Fibroblast of skin of left quadriceps (primary cell): ENCODE measurements around the gene NCBP2.
"Not testable (repeated sequence)": the region's sequence is repeated elsewhere in the genome, so short reads cannot be mapped to it uniquely, and the experiment has no call there.

ENCODE experiments used
- DNase-seq, 2 experiments: peaks; one replicate each; pipeline ENCODE4 v3.0.0-alpha.2; 2013; ENCODE audit warnings: low read depth in 2 of 2

Gene NCBP2

DNA sequence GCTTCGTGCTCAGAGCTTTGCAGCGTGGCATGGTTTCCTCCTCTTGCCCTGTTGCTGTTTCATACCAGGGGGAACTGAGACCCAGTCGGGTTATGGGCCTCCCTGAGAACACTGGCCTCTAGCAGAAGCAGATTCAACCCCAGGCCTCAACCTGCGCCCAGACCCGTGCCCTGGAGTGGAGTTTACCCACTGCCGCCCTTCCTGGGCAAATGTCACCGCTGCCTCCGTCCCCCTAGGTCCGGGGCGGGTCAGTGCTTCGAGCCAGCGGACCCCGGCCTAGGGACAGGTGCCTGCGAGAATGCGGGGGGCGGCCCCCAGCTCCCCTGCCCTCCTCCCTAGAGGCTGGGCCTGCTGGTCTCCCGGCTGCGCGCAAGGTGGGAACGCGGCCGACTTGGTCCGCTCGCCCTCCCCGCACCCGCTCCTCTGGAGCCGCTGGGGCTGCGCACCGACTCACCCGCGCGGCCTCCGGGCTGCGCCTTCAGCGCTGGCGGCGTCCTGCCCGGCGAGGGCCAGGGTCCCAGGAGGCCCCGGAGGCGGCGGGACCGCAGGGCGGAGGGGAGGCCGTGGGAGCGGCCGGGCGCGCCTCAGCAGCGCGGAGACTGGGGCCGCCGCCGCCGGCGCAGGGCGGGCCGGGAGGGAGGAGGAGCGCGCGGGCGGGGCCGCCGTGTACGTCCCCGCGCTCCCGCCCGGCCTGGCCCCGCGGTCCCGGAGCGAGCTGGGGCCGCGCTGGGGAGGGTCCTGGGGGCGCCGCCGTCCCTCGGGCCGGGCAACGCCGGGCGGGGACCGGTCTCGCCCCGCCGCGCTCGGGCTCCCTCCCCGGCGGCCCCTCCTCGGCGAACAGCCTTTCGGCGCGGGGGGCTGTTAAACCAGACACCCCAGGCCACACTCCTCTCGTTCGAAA, 26.2 kb upstream of the NCBP2 start, which contains the start of gene PIGZ:
PIGZ (minus strand) TSS at position 601 of the 901 bp plus-strand sequence. CDS start 16,802 bp downstream, outside the sequence.
- no peak for DNase-seq

DNA sequence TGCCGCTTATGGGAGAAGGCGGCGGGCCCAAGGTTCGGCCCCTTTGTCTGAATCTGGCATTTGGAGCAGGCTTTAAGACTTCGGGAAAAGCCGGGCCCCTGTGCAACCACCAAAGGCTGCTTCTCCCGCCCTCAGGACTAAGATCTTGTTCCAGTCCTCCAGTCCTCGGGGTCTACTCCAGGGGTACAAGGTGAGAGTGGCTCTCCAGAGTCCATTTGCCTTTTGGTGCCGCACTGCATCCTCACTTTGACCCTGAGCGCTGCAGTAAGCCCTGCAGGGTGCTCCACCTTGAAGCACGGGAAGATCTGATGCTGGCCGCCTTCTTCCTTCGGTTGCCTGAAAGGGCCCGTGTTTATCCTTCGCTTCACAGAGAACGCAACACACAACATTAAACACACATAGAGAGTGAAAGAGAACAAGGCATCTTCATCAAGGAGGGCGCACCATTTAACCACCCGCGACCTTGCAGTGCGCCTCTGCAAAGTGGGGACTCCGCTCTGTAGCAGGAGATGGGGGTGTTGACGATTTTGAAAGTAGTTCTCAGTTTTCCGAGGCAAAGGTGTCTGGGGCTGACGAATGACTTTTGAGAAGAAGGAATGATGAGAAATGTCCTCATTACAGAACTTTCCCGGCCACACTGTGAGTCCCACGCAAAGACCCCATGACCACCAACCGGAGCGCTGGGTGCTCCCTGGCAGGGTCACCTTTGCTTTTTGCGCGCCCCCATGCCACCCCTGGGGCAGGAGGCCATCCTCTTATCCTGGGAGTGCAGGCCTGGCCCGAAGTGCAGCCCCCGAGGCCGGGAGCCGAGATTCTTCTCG, 25.3 kb upstream of the NCBP2 start:
- DNase-seq: no peak

DNA sequence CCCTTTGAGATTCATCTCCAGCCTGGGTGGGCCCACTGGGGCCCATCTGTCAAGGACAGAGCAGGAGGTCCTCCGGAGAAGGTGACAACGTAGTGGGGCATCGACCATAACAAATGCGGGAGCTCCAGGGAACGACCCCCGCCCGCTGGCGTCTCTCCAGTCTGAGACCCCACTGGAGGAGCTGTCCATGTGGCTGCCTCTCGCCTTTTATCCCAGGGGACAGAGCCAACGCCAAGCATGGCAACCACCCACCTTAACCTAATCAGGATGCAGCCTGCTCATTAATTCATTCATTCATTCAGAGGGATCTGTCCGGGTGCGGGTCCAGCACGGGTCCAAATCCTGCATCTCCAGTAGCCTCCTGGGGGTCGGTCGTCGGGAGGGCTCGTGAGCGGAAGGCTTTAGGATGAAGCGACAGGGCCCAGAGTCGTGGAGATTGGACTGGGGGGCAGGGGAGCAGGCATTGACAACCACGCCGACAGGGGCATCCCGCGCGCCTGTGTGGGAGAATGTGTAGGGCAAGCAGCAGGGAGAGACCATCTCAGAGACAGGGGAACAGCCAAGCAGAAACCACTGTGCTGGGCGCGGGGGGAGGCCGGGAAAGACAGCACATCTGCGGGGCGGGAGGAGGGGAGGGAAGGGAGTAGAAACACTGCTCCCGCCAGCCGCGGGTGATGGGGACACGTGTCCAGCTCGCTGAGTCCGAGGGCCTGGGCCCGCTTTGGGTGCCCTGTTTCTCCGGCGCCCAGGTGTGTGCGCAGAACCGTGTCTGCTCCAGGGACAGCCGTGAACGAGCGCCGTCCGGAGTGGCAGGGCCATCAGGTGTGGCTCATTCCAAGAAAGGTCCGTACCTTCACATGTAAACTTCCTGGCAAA, 24.4 kb upstream of the NCBP2 start:
- DNase-seq: no peak

DNA sequence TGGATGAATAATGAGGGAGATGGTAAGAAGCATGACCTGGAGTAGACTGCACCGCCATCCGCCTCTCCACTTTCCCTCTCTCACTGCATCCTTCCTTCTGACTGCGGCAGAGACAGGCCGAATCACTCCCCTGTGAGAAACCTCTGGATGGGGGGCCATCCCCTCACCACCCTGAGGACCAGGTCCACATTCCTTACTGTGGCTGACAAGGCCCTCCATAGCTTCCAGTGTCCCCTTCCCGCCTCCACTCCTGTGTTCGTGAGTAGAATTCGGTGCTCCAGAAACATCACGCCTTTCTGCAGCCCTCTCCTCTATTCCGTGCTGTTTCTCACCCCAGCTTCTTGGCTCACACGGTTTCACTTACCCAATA, 23.5 kb upstream of the NCBP2 start:
- no peak for DNase-seq

DNA sequence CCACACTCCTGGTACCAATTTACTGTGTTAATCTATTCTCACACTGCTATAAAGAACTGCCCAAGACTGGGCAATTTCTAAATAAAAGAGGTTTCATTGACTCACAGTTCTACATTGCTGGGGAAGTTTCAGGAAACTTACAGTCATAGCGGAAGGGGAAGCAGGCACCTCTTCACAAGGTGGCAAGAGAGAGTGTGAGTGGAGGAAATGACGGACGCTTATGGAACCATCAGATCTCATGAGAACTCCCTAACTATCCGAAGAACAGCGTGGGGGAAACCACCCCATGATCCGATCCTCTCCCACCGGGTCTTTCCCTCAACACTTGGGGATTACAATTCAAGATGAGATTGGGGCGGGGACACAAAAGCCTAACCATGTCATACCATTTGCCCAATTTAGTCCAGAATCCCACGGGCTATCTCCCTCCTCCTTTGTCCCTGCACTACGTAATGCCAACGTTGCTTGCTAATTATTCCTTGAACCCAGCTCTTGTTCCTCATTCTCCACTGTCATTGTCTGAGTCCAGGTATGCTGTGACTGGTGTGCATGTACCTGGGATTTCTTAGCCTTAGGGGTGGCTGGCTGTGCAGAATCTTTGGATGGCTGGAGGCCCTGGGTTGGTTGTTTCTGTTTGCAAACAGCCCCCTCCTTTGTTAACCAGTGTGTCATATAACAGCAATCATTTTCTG, 22.9 kb upstream of the NCBP2 start:
- no peak for DNase-seq

DNA sequence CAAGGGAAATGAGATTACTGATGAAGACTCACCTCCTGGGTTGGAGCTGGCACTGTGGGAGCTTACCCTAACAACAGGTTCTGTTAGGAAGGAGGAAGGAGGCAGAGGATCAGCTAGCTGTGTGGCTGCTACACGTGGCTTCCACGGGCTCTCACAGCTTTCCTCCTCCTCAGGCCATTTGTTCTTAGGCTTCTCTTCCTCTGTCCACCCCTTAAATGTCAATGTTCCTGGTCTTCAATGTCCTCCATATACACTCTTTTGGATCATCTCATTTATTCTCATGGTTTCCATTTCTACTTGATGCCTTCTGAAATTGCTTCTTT, 21.3 kb upstream of the NCBP2 start:
- DNase-seq: no peak

DNA sequence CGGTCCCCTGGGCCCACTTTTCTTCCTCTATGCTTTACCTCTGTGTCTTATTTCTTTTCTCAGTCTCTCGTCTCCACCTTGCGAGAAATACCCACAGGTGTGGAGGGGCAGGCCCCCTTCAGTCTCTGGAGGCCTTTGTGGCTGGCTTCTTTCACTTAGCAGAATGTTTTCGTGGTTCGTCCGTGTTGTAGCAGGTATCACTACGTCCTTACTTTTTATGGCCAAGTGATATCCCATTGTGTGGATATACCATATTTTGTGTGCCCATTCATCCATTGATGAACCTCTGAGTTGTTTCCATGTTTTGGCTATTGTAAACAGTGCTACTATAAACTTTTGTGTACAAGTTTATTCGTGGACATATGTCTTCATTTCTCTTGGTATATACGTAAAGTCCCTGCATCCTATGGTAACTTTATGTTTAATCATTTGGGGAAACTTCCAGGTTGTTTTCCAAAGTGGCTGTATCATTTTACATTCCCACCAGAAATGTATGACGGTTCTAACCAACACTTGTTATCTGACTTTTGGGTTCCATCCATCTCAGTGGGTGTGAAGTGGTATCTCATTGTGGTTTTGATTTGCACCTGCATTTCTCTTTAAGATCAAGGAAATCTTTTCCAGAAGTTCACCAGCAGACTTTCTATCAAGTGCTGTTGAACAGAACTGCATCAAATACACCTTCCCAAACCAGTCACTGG, 20.8 kb upstream of the NCBP2 start:
- no peak for DNase-seq

DNA sequence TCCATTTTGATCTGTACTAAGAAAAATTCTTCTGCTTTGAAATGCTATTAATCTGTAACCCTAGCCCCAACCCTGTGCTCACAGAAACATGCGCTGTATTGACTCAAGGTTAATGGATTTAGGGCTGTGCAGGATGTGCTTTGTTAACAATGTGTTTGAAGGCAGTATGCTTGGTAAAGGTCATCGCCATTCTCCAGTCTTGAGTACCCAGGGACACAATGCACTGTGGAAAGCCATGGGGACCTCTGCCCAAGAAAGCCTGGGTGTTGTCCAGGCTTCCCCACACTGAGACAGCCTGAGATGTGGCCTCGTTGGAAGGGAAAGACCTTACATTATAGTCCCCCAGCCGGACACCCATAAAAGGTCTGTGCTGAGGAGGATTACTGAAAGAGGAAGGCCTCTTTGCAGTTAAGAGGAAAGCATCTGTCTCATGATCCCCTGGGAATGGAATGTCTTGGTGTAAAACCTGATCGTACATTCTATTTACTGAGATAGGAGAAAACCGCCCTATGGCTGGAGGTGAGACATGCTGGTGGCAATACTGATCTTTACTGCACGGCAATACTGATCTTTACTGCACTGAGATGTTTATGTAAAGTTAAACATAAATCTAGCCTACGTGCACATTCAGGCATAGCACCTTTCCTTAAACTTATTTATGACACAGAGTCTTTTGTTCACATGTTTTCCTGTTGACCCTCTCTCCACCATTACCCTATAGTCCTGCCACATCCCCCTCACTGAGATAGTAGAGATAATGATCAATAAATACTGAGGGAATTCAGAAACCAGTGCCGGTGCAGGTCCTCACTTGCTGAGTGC, 20.0 kb upstream of the NCBP2 start:
- DNase-seq: no peak

DNA sequence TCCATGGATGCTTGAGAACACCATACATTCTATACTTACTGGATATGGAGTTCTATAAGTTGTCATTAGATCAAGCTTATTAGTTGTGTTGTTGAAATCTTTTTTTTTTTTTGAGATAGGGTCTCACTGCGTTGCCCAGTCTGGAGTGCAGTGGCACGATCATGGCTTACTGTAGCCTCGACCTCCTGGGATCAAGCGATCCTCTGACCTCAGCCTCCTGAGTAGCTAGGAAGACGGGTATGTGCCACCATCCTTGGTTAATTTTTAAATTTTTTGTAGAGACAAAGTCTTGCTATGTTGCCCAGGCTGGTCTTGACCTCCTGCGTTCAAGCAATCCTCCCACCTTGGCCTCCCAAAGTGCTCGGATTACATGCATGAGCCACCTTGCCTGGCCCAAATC, 12.5 kb upstream of the NCBP2 start:
- no peak for DNase-seq

DNA sequence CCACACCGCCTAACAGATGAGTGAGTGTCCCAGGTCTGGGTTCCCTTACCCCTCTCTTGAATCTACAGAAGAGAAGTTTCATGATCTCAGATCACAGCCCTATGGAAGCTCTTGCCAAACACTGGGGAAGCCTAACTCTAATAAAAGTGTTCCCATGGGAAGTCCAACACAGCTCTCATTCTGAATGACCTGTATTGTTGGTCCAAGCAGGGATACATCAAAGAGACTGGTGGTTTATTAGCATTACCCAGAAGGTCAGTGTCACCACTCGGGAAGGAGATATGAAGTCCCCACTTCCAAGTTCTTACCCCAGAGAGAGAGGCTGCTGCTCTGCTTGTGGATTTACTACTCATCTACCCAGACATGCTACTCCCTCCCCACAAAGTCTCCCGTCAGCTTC, 9.0 kb upstream of the NCBP2 start:
- DNase-seq: no peak

DNA sequence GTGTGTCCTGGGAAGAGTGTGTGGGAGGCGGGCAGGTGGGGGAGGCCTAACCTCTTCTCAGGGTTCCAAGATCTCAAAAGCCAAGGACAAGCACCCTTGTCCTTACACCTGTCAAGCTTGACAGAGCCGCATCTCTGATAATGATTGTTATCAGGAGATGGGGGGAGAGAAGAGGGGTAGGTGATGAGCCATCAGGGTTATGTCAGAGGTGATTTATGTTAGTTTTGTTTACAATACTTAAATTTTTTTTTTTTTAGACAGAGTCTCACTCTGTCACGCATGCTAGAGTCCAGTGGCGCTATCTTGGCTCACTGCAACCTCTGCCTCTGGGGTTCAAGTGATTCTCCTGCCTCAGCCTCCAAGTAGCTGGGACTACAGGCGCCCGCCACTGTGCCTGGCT, 7.4 kb upstream of the NCBP2 start:
- DNase-seq: no peak

DNA sequence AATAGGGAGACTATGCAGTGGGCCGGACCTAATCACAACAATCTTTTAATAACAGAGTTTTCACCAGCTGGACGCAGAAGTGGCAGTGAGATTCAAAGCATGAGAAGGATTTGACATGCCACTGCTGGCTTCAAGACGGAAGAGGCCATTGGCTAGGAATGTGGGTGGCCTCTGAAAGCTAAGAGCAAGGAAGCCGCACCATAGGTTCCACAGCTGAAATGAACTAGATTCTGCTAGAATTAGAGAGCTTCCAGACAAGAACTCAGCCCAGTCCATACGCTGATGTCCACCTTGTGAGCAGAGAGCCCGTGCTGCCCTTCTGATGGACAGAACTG, 6.9 kb upstream of the NCBP2 start:
- DNase-seq: no peak

DNA sequence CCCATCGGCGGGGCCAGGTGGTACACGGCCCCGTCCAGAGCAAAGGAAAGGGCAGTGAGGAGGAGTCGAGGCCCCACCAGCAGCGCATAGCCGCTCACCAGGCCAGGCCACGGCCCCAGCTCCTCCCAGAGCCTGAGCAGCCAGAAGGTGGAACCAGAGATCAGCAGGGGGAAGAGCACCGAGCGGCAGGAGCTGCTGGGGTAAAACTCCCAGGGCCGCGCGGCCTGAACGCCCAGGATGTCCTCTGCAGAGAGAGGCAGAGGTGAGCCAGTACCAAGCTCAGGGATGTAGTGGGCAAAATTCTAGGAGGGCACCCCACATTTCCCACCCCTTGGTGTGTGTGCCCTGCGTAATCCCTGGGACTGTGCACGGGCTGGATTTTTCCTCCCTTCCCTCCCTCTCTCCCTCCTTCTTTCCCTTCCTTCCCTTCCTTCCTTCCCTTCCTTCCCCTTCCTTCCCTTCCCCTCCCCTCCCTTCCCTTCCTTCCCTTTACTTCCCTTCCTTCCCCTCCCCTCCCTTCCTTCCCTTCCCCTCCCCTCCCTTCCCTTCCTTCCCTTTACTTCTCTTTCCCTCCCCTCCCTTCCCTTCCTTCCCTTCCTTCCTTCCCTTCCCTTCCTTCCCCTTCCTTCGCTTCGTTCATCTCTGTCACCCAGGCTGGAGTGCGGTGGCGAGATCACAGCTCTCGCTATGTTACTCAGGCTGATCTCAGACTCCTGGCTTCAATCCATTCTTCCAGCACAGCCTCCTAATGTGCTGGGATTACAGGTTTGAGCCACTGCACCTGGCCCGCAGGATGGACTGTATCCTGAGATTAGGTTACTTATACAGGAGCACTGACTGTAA, 6.3 kb upstream of the NCBP2 start:
- DNase-seq: no peak

DNA sequence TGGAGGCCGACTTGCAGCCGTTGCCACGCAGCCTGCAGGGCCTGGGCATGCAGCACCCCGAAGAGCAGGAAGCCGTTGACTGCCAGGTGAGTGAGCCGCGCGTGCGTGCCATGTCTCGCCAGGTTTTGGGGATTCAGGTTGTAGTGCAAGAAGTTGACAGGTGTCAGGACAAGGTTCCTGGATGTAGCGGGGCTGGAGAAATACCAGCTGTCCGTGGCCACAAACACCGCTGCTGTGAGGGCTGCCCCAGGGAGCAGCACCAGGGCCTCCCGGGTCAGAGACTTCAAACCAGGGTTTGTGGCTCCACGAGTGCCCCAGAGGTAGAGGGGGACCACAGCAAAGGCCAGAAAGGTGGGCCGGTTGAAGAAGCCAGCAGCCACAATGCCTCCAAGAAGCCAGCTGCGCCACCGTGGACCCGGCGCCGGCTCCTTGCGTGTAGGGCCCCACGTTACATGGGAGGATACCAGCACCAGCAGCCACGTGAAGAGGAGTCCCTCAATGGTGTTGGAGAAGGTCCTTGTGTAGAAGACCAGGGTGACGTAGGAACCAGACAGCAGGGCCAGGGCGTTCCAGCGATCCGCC, 5.6 kb upstream of the NCBP2 start:
- DNase-seq: no peak

DNA sequence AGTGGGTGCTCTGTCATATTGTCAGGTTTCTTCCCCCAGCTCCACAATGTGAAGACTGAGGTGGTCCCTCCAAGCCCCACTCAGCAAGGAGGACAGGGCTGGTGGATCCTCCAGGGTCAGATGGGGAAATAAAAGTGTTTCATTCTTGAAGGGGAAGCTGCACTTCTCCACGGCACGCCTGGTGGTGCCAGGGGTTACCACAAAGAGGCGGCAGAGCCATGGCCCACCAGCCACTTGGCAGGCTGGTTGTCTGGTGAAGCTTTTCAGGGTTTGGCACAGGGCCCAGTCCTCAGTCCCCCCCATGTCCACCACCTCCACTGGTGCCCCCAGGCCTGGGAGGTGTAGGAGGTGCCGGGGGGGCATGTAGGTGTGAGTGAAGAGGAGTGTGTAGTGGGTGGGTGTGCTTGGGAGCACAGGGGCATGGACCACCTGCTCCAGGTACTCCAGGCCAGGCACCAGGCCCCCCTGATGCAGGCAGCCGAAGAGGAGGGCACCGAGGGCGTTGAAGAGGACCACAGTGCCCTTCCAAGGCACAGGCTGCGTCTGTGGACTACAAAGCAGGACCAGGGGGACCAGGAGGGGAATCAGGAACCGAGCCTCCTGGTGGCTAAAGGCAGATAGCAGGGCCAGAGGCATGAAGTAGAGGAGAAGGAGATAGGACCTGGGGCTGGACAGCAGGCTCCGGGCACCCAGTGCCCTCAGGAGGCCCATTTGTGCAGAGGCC, 5.0 kb upstream of the NCBP2 start:
- DNase-seq: no peak

DNA sequence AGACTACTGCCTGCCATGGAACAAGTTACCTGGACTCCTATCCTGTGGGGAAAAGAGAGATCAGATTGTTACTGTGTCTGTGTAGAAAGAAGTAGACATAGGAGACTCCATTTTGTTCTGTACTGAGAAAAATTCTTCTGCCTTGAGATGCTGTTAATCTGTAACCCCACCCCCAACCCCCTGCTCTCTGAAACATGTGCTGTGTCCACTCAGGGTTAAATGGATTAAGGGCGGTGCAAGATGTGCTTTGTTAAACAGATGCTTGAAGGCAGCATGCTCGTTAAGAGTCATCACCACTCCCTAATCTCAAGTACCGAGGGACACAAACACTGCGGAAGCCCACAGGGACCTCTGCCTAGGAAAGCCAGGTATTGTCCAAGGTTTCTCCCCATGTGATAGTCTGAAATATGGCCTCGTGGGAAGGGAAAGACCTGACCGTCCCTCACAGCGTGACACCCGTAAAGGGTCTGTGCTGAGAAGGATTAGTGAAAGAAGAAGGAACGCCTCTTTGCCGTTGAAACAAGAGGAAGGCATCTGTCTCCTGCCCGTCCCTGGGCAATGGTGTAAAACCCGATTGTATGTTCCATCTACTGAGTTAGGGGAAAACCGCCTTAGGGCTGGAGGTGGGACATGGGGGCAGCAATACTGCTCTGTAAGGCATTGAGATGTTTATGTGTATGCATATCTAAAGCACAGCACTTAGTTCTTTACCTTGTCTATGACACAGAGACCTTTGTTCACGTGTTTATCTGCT, 1.9 kb upstream of the NCBP2 start:
- DNase-seq: not testable (repeated sequence)

DNA sequence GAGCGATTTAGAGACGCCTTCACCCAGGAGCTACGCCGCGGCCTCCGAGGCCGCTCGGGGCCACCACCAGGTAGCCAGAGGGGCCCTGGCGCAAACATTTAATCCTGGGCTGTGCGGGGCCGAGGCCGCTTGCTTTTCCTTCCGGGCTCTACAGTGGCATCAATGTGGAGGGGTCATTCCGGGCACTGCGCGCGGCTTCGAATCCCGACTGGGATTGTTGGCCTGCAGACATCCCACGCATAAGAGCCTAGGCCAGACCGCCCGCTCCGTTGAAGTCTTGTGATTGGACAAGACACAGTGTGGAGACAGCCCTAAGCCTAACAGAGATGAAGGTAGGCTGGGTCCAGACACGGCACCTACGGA, 568 bp upstream of the NCBP2 start:
- DNase-seq: no peak
